Osteocyte (in vitro differentiated cells): ENCODE data around the gene COPZ1. TPM values are rescaled to one million over a fixed set of nuclear protein-coding genes. Genes with fewer than 3 reads are reported as not detected.

Experiments
- DNase-seq: peaks from one replicate; pipeline ENCODE4 v3.0.0; 2021; ENCODE audit warnings: mixed read lengths; ENCODE audit not compliant: unreplicated experiment; ENCODE audit errors: extremely low spot score
- H3K27ac Mint-ChIP-seq: one replicate; pipeline ENCODE4 v1.8.0; 2021; ENCODE audit warnings: mild to moderate bottlenecking, mixed read lengths; ENCODE audit not compliant: unreplicated experiment
- H3K27me3 Mint-ChIP-seq: one replicate; pipeline ENCODE4 v1.8.0; 2021; ENCODE audit warnings: mixed read lengths; ENCODE audit not compliant: unreplicated experiment
- H3K36me3 Mint-ChIP-seq: one replicate; pipeline ENCODE4 v1.8.0; 2021; ENCODE audit warnings: mixed read lengths; ENCODE audit not compliant: unreplicated experiment
- H3K4me1 Mint-ChIP-seq: one replicate; pipeline ENCODE4 v1.8.0; 2021; ENCODE audit warnings: mixed read lengths; ENCODE audit not compliant: unreplicated experiment
- H3K4me3 Mint-ChIP-seq: one replicate; pipeline ENCODE4 v1.8.0; 2021; ENCODE audit warnings: mild to moderate bottlenecking, moderate library complexity, mixed read lengths; ENCODE audit not compliant: unreplicated experiment
- H3K9me3 Mint-ChIP-seq: one replicate; pipeline ENCODE4 v1.8.0; 2021; ENCODE audit warnings: mixed read lengths; ENCODE audit not compliant: unreplicated experiment
- CTCF ChIP-seq: fragments of 200-600 bp; sonication (generic); IDR thresholded peaks from 2 replicates; pipeline ENCODE4 v1.5.0; 2021; ENCODE audit warnings: antibody characterized with exemption, mild to moderate bottlenecking, moderate library complexity
- total RNA-seq: library from RNA; stranded (reverse); gene quantifications from 2 replicates; pipeline ENCODE4 v1.2.1, GENCODE V29; 2021

The COPZ1 gene
- total RNA-seq, 1 donor from 2014 or later: 136 TPM

GRCh38 chr12:54390176-54390667 lies 65.3 kb downstream of the COPZ1 start:
- no peaks in the 10 kb centered on the region for H3K9me3 Mint-ChIP-seq
- peak overlapping the region; percentile 24 for H3K4me3 Mint-ChIP-seq
- H3K27me3 Mint-ChIP-seq: no peaks in the 10 kb centered on the region
- peaks cover 16% of the 10 kb centered on the region for H3K4me1 Mint-ChIP-seq
- H3K27ac Mint-ChIP-seq: no peak overlapping the region
- H3K36me3 Mint-ChIP-seq: peaks cover 2% of the 10 kb centered on the region
- DNase-seq: no peak
- no peak for TF ChIP-seq CTCF

- peaks cover 16% of the 10 kb centered on the region for H3K4me1 Mint-ChIP-seq
Observed at GRCh38 chr12:54390668-54391551, 66.0 kb downstream of the COPZ1 start.

GRCh38 chr12:54392485-54393206 lies 67.7 kb downstream of the COPZ1 start:
- Mint-ChIP-seq H3K36me3 (peaks cover 18% of the 10 kb centered on the region), H3K27ac (no peak overlapping the region), H3K27me3 (no peaks in the 10 kb centered on the region), H3K9me3 (no peaks in the 10 kb centered on the region), H3K4me3 (no peak overlapping the region), H3K4me1 (peaks cover 10% of the 10 kb centered on the region)
- DNase-seq: no peak
- TF ChIP-seq CTCF: no peak

More at GRCh38 chr12:54390668-54391551, 66.0 kb downstream of the COPZ1 start:
- Mint-ChIP-seq H3K27me3 (no peaks in the 10 kb centered on the region), H3K36me3 (peaks cover 5% of the 10 kb centered on the region), H3K4me3 (peak overlapping the region; percentile 58), H3K27ac (no peak overlapping the region), H3K9me3 (no peaks in the 10 kb centered on the region)
- DNase-seq: no peak
- TF ChIP-seq CTCF: peak; percentile 15

- Mint-ChIP-seq H3K4me1 (peaks cover 8% of the 10 kb centered on the region), H3K4me3 (no peak overlapping the region), H3K27ac (no peak overlapping the region), H3K9me3 (no peaks in the 10 kb centered on the region), H3K27me3 (no peaks in the 10 kb centered on the region), H3K36me3 (peaks cover 22% of the 10 kb centered on the region)
- DNase-seq: no peak
- TF ChIP-seq CTCF: no peak
Observed at GRCh38 chr12:54393207-54393609, 68.3 kb downstream of the COPZ1 start.

GRCh38 chr12:54393743-54394142 lies 68.8 kb downstream of the COPZ1 start:
- H3K4me1 Mint-ChIP-seq: peaks cover 5% of the 10 kb centered on the region
- H3K4me3 Mint-ChIP-seq: no peak overlapping the region

More at GRCh38 chr12:54393743-54394142, 68.8 kb downstream of the COPZ1 start:
- H3K9me3 Mint-ChIP-seq: no peaks in the 10 kb centered on the region
- no peaks in the 10 kb centered on the region for H3K27me3 Mint-ChIP-seq
- DNase-seq: no peak
- H3K27ac Mint-ChIP-seq: no peak overlapping the region
- no peak for TF ChIP-seq CTCF
- H3K36me3 Mint-ChIP-seq: peaks cover 22% of the 10 kb centered on the region
